ENCODE measurements around the gene VAC14. TPM values are rescaled to one million over a fixed set of nuclear protein-coding genes. Genes with fewer than 3 reads are reported as not detected.
A peak's percentile ranks its signal among the peaks of the same experiment; 100 is the strongest.

Gene VAC14
- total RNA-seq, 2 donors from 2014 or later: 26.5 to 27.7 TPM

DNA sequence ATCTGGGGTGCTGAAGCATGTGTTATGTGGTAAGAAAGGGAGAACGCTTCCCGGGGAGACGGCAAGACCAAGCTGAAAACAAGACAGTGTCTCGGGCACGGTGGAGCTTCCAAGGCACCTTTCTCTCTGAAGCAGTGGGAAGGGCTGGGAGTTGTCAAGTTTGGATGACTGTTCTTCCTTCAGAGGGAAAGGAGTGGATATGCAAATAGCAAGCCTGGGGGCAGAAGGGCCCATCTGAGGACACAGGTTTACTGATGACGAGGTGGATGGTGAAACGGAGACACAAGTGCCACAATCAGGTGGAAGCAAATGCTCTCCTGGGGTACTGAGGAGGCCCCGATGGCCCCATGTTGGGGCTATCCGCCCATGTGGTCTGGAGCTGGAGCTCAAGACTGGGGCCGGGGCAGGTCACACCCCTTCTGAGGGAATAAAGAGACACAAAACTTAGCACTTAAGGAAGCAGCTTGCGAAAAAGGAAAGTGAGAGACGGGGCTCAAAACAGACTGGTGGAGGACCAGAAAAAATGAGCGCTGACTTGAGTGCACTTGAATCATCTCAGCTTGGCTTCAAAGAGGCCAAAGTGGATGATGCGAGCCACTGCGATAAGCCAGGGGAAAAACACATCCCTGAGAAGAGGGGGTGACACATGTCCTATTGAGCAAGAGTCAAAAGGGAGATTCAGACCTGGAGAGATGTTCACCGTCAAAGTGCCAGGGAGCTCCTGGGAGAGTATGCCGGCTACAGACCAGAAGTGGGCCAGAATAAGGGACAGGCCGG is 80.3 kb downstream of the VAC14 start:
- 95% methylated on average over 18 of the region's 18 CpGs for WGBS, 2 donors
- no peak overlapping the region for H3K4me3 ChIP-seq
- no peak for ATAC-seq

DNA sequence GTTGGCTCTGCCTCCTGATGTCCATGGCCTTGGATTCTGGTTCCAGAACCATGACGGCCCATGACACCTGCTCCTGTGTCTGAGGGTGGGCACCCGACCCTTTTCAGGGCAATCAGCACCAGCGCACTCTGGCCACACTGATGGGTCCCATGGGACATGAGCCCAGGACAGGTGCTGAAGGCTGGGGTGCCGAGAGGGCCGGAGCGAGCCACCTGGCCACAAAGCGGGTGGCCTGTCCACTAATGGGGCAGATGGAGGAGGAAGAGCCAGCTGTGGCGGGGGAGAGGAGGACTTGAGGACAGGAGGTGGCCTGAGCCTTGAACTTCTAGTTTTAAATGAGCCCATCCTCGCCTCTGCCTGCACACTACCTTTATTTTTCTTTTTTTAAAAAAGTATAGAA is 83.9 kb downstream of the VAC14 start:
- no peak for TF ChIP-seq POLR2A (IDR thresholded peaks at IDR 0.05)
- TF ChIP-seq, protein P1, sequence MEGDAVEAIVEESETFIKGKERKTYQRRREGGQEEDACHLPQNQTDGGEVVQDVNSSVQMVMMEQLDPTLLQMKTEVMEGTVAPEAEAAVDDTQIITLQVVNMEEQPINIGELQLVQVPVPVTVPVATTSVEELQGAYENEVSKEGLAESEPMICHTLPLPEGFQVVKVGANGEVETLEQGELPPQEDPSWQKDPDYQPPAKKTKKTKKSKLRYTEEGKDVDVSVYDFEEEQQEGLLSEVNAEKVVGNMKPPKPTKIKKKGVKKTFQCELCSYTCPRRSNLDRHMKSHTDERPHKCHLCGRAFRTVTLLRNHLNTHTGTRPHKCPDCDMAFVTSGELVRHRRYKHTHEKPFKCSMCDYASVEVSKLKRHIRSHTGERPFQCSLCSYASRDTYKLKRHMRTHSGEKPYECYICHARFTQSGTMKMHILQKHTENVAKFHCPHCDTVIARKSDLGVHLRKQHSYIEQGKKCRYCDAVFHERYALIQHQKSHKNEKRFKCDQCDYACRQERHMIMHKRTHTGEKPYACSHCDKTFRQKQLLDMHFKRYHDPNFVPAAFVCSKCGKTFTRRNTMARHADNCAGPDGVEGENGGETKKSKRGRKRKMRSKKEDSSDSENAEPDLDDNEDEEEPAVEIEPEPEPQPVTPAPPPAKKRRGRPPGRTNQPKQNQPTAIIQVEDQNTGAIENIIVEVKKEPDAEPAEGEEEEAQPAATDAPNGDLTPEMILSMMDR (IDR thresholded peaks at IDR 0.05): no peak
- peaks cover 27% of the 10 kb centered on the region for H3K4me1 ChIP-seq
- no peak for ATAC-seq

More for the DNA sequence above, 80.3 kb downstream of the VAC14 start:
- Histone ChIP-seq H3K36me3 (replicated peaks in 1 of 2; ENCODE audit: insufficient read depth in 1 of 2, low read depth in 2 of 2) (no peaks in the 10 kb centered on the region), H3K27me3 (no peaks in the 10 kb centered on the region), H3K27ac (no peak overlapping the region), H3K4me1 (peaks cover 32% of the 10 kb centered on the region), H3K9me3 (no peaks in the 10 kb centered on the region)
- TF ChIP-seq POLR2A (IDR thresholded peaks at IDR 0.05): no peak
- TF ChIP-seq, protein P1 (IDR thresholded peaks at IDR 0.05): no peak
- intact Hi-C loops (cut with DNase I): no loop called here
- DNase-seq: no peak

DNA sequence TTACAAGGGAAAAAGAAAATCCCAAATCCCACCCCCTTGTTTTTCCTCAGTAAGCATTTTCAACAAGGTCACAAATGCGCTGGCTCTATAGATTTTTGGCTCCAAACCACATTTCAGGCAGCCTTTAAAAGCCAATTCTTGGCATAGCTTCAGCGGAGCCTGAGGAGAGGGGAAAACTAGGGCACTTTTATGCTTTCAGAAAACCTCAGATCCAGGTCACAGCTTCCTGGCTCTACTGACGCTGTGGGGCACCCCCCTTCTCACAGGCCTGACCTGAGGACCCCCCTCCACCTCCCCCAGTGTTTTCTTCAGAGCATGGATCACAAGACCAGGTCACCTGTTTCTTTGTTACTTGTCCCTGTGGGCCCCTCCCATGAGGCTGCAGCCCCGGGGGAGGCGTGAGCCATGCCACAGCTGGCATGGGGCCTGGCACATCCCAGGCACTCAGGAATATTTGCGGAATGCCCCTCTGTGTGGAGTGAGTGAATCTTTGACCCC is 85.0 kb downstream of the VAC14 start:
- H3K4me1 ChIP-seq: peaks cover 27% of the 10 kb centered on the region
- 60 to 67% methylated on average over 6 of the region's 6 CpGs for WGBS, 2 donors

More for the DNA sequence above, 83.9 kb downstream of the VAC14 start:
- intact Hi-C loops (cut with DNase I): no loop called here
- H3K9me3 ChIP-seq: no peaks in the 10 kb centered on the region
- H3K4me3 ChIP-seq: no peak overlapping the region
- no peaks in the 10 kb centered on the region for H3K36me3 ChIP-seq (replicated peaks in 1 of 2; ENCODE audit: insufficient read depth in 1 of 2, low read depth in 2 of 2)
- H3K27me3 ChIP-seq: no peaks in the 10 kb centered on the region
- WGBS, 2 donors: 93 to 97% methylated on average over 8 to 9 of the region's 9 CpGs
- H3K27ac ChIP-seq: peak overlapping the region in 2 of 4 donors; percentile 72 to 86
- no peak for DNase-seq

DNA sequence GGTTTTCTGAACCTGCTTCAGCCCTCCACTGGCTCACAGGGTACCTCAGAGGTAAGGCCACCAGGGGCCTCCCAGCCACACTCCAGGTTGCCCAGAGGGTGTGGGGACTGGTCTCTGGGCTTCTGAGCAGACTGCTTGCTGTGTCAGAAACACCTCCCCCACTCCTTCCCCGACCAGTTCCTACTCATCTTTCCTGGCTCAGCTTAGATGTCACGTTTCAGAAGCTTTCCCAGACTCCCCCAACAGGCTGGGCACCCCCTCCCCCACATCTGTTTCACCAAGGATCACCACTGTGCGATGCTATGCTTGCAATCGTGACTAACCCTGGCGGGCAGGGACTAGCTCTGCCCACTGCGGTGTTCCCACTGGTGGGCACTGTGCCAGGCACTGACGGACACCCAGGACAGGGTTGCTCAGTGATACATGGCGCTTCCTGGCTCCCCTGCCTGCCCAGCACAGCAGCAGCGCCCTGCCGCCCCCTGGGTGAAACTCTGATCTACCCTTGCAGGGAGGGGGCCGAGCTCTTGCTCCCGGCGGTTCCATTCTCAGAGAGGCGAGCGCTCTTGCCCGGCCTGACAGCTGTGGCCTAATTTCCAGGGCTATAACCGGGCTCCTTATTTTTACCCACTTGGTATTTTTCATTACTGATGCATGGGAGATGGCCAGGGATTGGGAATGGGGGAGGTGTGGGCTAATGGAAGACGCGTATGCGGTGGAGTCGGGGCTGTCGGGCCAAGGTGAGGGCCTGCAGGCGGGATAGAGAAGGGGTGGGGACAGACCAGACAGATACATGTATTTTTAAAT is 85.7 kb downstream of the VAC14 start:
- peak in 2 of 3 donors; percentile 16 to 22 for TF ChIP-seq POLR2A (IDR thresholded peaks at IDR 0.05)
- TF ChIP-seq, protein P1 (IDR thresholded peaks at IDR 0.05): peak in 3 of 7 experiments; percentile 5 to 24 (median 22)
- ATAC-seq (peak; percentile 70), DNase-seq (peak; percentile 65 to 83 (median 78))
- Histone ChIP-seq H3K9me3 (no peaks in the 10 kb centered on the region), H3K27me3 (no peaks in the 10 kb centered on the region), H3K36me3 (replicated peaks in 1 of 2; ENCODE audit: insufficient read depth in 1 of 2, low read depth in 2 of 2) (no peaks in the 10 kb centered on the region), H3K4me1 (peaks cover 27% of the 10 kb centered on the region), H3K27ac (peak overlapping the region; percentile 58 to 86 (median 66)), H3K4me3 (no peak overlapping the region)
- WGBS, 2 donors: 59 to 65% methylated on average over 19 to 23 of the region's 23 CpGs
- intact Hi-C loops (cut with DNase I): no loop called here

More for the DNA sequence above, 85.0 kb downstream of the VAC14 start:
- Histone ChIP-seq H3K4me3 (no peak overlapping the region), H3K36me3 (replicated peaks in 1 of 2; ENCODE audit: insufficient read depth in 1 of 2, low read depth in 2 of 2) (no peaks in the 10 kb centered on the region), H3K27me3 (no peaks in the 10 kb centered on the region), H3K9me3 (no peaks in the 10 kb centered on the region), H3K27ac (peak overlapping the region; percentile 58 to 86 (median 66))
- DNase-seq (peak in 2 of 4 donors; percentile 38 to 48), ATAC-seq (peak; percentile 57)
- TF ChIP-seq POLR2A (IDR thresholded peaks at IDR 0.05): no peak
- TF ChIP-seq, protein P1 (IDR thresholded peaks at IDR 0.05): no peak
- intact Hi-C loops (cut with DNase I): no loop called here
